ENCODE results near the gene FAM193B. TPM values are rescaled to one million over a fixed set of nuclear protein-coding genes. Genes with fewer than 3 reads are reported as not detected.

Gene FAM193B
- total RNA-seq, 1 donor from 2014 or later: 14.0 TPM

DNA sequence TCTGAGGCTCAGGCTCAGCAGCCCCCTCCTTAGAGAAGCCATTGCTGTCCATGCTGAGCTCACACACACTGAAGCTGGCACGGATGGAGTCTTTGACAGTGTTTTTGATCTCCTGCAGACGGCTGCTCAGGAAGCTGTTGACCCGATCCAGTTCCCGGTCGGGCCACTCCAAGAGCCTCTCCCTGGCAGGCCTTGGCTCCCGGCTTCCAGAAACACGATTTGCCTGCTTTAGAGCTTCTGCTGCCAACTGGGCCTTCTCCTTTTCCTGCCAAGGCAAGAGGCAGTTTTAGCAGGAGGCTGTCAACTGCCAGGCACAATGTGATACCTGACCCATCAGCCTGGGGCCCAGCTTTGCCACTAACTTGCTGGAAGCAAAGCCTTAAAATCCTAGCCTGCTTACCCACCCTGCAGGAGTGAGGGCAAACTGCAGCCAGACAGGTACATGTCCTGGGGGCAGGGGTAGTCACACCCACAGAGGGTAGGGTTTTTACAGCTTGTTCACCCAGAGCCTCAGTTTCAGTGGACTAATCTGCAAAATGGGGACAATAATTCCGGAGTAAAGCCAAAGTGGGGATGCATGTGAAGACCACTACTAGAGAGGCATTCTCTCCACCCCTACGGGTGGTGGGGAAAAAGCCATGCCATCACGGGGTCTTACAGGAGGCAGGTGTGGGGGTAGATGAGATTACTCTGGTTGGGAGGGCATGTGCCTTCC lies 29.3 kb downstream of the FAM193B start:
- no peak for DNase-seq (ENCODE audit: low read depth)
- TF ChIP-seq, protein P1, sequence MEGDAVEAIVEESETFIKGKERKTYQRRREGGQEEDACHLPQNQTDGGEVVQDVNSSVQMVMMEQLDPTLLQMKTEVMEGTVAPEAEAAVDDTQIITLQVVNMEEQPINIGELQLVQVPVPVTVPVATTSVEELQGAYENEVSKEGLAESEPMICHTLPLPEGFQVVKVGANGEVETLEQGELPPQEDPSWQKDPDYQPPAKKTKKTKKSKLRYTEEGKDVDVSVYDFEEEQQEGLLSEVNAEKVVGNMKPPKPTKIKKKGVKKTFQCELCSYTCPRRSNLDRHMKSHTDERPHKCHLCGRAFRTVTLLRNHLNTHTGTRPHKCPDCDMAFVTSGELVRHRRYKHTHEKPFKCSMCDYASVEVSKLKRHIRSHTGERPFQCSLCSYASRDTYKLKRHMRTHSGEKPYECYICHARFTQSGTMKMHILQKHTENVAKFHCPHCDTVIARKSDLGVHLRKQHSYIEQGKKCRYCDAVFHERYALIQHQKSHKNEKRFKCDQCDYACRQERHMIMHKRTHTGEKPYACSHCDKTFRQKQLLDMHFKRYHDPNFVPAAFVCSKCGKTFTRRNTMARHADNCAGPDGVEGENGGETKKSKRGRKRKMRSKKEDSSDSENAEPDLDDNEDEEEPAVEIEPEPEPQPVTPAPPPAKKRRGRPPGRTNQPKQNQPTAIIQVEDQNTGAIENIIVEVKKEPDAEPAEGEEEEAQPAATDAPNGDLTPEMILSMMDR (IDR thresholded peaks at IDR 0.05; ENCODE audit: insufficient read depth, low read length, severe bottlenecking): no peak
- Histone ChIP-seq H3K36me3 (ENCODE audit: control insufficient read depth, insufficient read depth, low read length) (peaks cover 60% of the 10 kb centered on the region), H3K4me3 (ENCODE audit: low read depth, low read length) (no peak overlapping the region), H3K27me3 (ENCODE audit: control insufficient read depth, insufficient read depth, low read length) (no peaks in the 10 kb centered on the region)
- FAIRE-seq: no peak

DNA sequence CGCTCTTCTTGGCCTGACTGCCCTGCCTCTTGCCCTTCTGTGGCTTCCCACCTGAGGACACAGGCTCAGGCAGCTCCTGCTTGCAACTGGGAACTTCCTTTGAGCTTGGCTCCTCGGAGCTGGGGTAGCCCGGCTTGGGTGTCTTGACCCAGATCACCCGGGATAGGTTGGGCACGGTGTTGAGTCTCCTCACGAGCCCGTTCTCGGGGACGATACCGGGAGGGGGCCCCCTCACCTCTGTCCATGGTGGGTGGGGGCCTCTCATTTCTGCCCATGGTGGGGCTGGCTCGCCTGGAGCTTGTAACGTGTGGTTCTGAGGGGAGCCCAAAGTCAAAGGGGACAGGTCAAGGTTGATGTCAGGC lies 29.8 kb downstream of the FAM193B start:
- peaks cover 57% of the 10 kb centered on the region for H3K36me3 ChIP-seq (ENCODE audit: control insufficient read depth, insufficient read depth, low read length)
- FAIRE-seq: no peak
- H3K27me3 ChIP-seq (ENCODE audit: control insufficient read depth, insufficient read depth, low read length): no peaks in the 10 kb centered on the region
- no peak for DNase-seq (ENCODE audit: low read depth)
- TF ChIP-seq, protein P1 (IDR thresholded peaks at IDR 0.05; ENCODE audit: insufficient read depth, low read length, severe bottlenecking): no peak
- H3K4me3 ChIP-seq (ENCODE audit: low read depth, low read length): no peak overlapping the region

- Histone ChIP-seq H3K36me3 (ENCODE audit: control insufficient read depth, insufficient read depth, low read length) (peaks cover 57% of the 10 kb centered on the region), H3K4me3 (ENCODE audit: low read depth, low read length) (no peak overlapping the region), H3K27me3 (ENCODE audit: control insufficient read depth, insufficient read depth, low read length) (no peaks in the 10 kb centered on the region)
- TF ChIP-seq, protein P1 (IDR thresholded peaks at IDR 0.05; ENCODE audit: insufficient read depth, low read length, severe bottlenecking): no peak
- no peak for FAIRE-seq
- no peak for DNase-seq (ENCODE audit: low read depth)
Observed at GRCh38 chr5:177523711-177524538, 30.4 kb downstream of the FAM193B start.

GRCh38 chr5:177520916-177521513 lies 33.3 kb downstream of the FAM193B start:
- TF ChIP-seq, protein P1 (IDR thresholded peaks at IDR 0.05; ENCODE audit: insufficient read depth, low read length, severe bottlenecking): peak; percentile 12
- peaks cover 39% of the 10 kb centered on the region for H3K36me3 ChIP-seq (ENCODE audit: control insufficient read depth, insufficient read depth, low read length)
- H3K27me3 ChIP-seq (ENCODE audit: control insufficient read depth, insufficient read depth, low read length): no peaks in the 10 kb centered on the region
- H3K4me3 ChIP-seq (ENCODE audit: low read depth, low read length): no peak overlapping the region
- DNase-seq (ENCODE audit: low read depth) (no peak), FAIRE-seq (no peak)

GRCh38 chr5:177520271-177520670 lies 34.1 kb downstream of the FAM193B start:
- TF ChIP-seq, protein P1 (IDR thresholded peaks at IDR 0.05; ENCODE audit: insufficient read depth, low read length, severe bottlenecking): no peak
- FAIRE-seq: no peak
- Histone ChIP-seq H3K4me3 (ENCODE audit: low read depth, low read length) (no peak overlapping the region), H3K27me3 (ENCODE audit: control insufficient read depth, insufficient read depth, low read length) (no peaks in the 10 kb centered on the region), H3K36me3 (ENCODE audit: control insufficient read depth, insufficient read depth, low read length) (peaks cover 37% of the 10 kb centered on the region)
- DNase-seq (ENCODE audit: low read depth): no peak

Measured in bronchial epithelial cell (primary cell).